Tibial nerve (tissue), 4 donors: ENCODE data around the gene SNED1. TPM values are rescaled to one million over a fixed set of nuclear protein-coding genes. Genes with fewer than 3 reads are reported as not detected.

Experiments used
- DNase-seq, 2 donors: peaks; one replicate each; pipeline ENCODE4 v3.0.0-alpha.2; 2019; ENCODE audit warnings: low spot score in 2 of 2
- H3K27ac ChIP-seq, 4 donors: fragments of 200-600 bp; sonication (generic) in 3 of 4; one replicate each; pipeline ENCODE4 v1.5.1; 2017 to 2019; ENCODE audit warnings: mild to moderate bottlenecking in 1 of 4
- H3K27me3 ChIP-seq, 2 donors: fragments of 200-600 bp; sonication (generic) in 1 of 2; one replicate each; pipeline versions ENCODE4 v1.5.1 to v1.6.0; 2017 to 2019
- H3K36me3 ChIP-seq, 3 donors: fragments of 200-600 bp; sonication (generic); one replicate each; pipeline ENCODE4 v1.5.1; 2018 to 2019
- H3K4me1 ChIP-seq, 4 donors: fragments of 200-600 bp; sonication (generic) in 3 of 4; one replicate each; pipeline ENCODE4 v1.5.1; 2017 to 2019
- H3K4me3 ChIP-seq, 4 donors: fragments of 200-600 bp; sonication (generic) in 3 of 4; one replicate each; pipeline ENCODE4 v1.5.1; 2017 to 2019; ENCODE audit warnings: mild to moderate bottlenecking in 1 of 4, moderate library complexity in 1 of 4
- H3K9me3 ChIP-seq, 4 donors: fragments of 200-600 bp; sonication (generic) in 3 of 4; one replicate each; pipeline ENCODE4 v1.5.1; 2017 to 2019
- CTCF ChIP-seq, 5 experiments: fragments of 200-600 bp in 3 of 5; fragments of 450-650 bp in 2 of 5; sonication (generic) in 3 of 5; IDR thresholded peaks; one replicate each; pipeline ENCODE4 v1.5.1; 2016 to 2019; ENCODE audit warnings: antibody characterized with exemption in 5 of 5, mild to moderate bottlenecking in 3 of 5, moderate library complexity in 2 of 5
- EP300 ChIP-seq, 2 donors: sonication (generic); formaldehyde crosslinking; IDR thresholded peaks; one replicate each; pipeline ENCODE4 v1.6.1; 2017; ENCODE audit warnings: antibody characterized with exemption in 2 of 2, mild to moderate bottlenecking in 1 of 2
- POLR2A ChIP-seq, 2 donors: fragments of 450-650 bp; IDR thresholded peaks; one replicate each; pipeline ENCODE4 v1.6.1; 2017; ENCODE audit warnings: antibody characterized with exemption in 2 of 2, mild to moderate bottlenecking in 2 of 2, moderate library complexity in 2 of 2
- WGBS, 2 donors: methylation state at CpG; one replicate each; pipeline ENCODE4 v1.1.5; 2018; 5-methylcytosine and 5-hydroxymethylcytosine counted together
- total RNA-seq, 4 donors: library from RNA; depleted of rRNA; stranded (reverse); fragments of >200 nt; gene quantifications; one replicate each; pipeline ENCODE4 v1.1.0, GENCODE V29; 2016

Gene SNED1
- total RNA-seq, 4 donors from 2014 or later, result 116 to 226 (median 141) TPM

- peak overlapping the region in 1 of 4 donors; percentile 65 for H3K27ac ChIP-seq
- peaks cover 0 to 82% (median 0%) of the 10 kb centered on the region in 3 donors for H3K36me3 ChIP-seq
- H3K27me3 ChIP-seq, result peaks cover 0 to 5% of the 10 kb centered on the region in 2 donors
- peaks cover 0 to 22% (median 1%) of the 10 kb centered on the region in 4 donors for H3K4me1 ChIP-seq
- peak overlapping the region in 2 of 4 donors; percentile 28 to 42 for H3K4me3 ChIP-seq
- no peak for DNase-seq
- 70 to 79% methylated on average over 13 to 18 of the region's 18 CpGs for WGBS, 2 donors
- TF ChIP-seq CTCF (IDR thresholded peaks at IDR 0.05) (no peak), POLR2A (IDR thresholded peaks at IDR 0.05) (no peak), EP300 (IDR thresholded peaks at IDR 0.05) (no peak)
- no peaks in the 10 kb centered on the region for H3K9me3 ChIP-seq
Observed at GRCh38 chr2:241036964-241037421, 38.6 kb downstream of the SNED1 start.

- peak overlapping the region in 1 of 4 donors; percentile 65 for H3K27ac ChIP-seq
- DNase-seq, result no peak
- H3K4me1 ChIP-seq, result peaks cover 0 to 22% (median 1%) of the 10 kb centered on the region in 4 donors
- TF ChIP-seq EP300 (IDR thresholded peaks at IDR 0.05), result no peak
- TF ChIP-seq CTCF (IDR thresholded peaks at IDR 0.05), result no peak
- TF ChIP-seq POLR2A (IDR thresholded peaks at IDR 0.05), result no peak
- H3K9me3 ChIP-seq, result no peaks in the 10 kb centered on the region
- H3K4me3 ChIP-seq, result no peak overlapping the region
- WGBS, 2 donors, result 86 to 90% methylated on average over 4 to 5 of the region's 9 CpGs
- peaks cover 0 to 82% (median 0%) of the 10 kb centered on the region in 3 donors for H3K36me3 ChIP-seq
- H3K27me3 ChIP-seq, result peaks cover 0 to 5% of the 10 kb centered on the region in 2 donors
Observed at GRCh38 chr2:241037498-241037897, 39.1 kb downstream of the SNED1 start.

- H3K36me3 ChIP-seq, result peaks cover 0 to 83% (median 0%) of the 10 kb centered on the region in 3 donors
- H3K27ac ChIP-seq, result no peak overlapping the region
- peaks cover 0 to 22% (median 1%) of the 10 kb centered on the region in 4 donors for H3K4me1 ChIP-seq
- H3K9me3 ChIP-seq, result no peaks in the 10 kb centered on the region
- DNase-seq, result no peak
- no peak overlapping the region for H3K4me3 ChIP-seq
- H3K27me3 ChIP-seq, result peaks cover 0 to 5% of the 10 kb centered on the region in 2 donors
- TF ChIP-seq POLR2A (IDR thresholded peaks at IDR 0.05) (no peak), CTCF (IDR thresholded peaks at IDR 0.05) (no peak), EP300 (IDR thresholded peaks at IDR 0.05) (no peak)
- 86% methylated on average over 9 to 14 of the region's 20 CpGs for WGBS, 2 donors
Observed at GRCh38 chr2:241038374-241039180, 40.2 kb downstream of the SNED1 start.

GRCh38 chr2:241039416-241039815, 41.0 kb downstream of the SNED1 start:
- no peak for DNase-seq
- 88 to 93% methylated on average over 4 of the region's 4 CpGs for WGBS, 2 donors
- Histone ChIP-seq H3K4me3 (no peak overlapping the region), H3K36me3 (peaks cover 0 to 79% (median 0%) of the 10 kb centered on the region in 3 donors), H3K27ac (no peak overlapping the region), H3K27me3 (peaks cover 0 to 5% of the 10 kb centered on the region in 2 donors), H3K9me3 (peaks cover 0 to 5% (median 0%) of the 10 kb centered on the region in 4 donors), H3K4me1 (peaks cover 0 to 22% (median 1%) of the 10 kb centered on the region in 4 donors)
- TF ChIP-seq CTCF (IDR thresholded peaks at IDR 0.05) (no peak), POLR2A (IDR thresholded peaks at IDR 0.05) (no peak), EP300 (IDR thresholded peaks at IDR 0.05) (no peak)
